K562 treated with DMSO at 1 percent for 48 hours (cell line): ENCODE measurements around the gene CAMSAP2. TPM values are rescaled to one million over a fixed set of nuclear protein-coding genes. Genes with fewer than 3 reads are reported as not detected.

ENCODE experiments used
- total RNA-seq: library from RNA; unstranded; fragments of 300-600 nt; gene quantifications from 2 replicates; pipeline ENCODE4 v1.2.3, GENCODE V29; 2022; ENCODE audit warnings: low replicate concordance; ENCODE audit errors: extremely low read depth

CAMSAP2 gene
- not detected in 2 replicates for total RNA-seq

DNA sequence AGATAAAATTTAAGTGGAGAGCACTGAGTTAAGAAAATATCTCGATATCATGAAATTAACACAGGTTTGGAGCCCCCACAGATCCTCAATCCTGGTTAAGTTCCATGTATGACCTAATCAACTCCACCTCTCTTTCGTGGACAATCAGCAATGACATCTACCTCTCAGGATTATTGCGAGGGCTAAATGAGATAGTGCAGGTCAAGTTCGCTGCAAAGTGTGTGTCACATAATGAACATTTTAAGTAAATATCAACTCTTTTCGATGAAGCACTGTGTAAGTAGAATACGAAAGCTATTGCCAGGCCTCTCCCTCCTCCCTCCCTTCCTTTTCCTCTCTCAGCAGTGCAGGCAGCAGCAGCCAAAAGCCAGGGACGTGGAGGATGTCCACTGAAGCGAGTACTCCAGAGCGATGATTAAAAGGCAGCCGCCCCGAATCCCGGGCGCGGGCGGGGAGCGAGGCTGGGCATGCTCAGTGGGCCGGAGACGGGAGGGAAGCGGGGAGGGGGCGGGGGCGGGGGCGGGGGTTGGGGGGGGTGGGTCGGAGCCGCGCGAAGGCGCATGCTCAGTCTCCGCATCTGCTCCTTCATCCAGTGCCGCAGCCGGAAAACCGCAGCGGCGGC, at the start of gene CAMSAP2:
TSS of gene CAMSAP2 (plus strand) at position 567 of the 622 bp plus-strand sequence. CDS start 935 bp downstream, outside the sequence.

GRCh38 chr1:200872446-200873115, 133.9 kb downstream of the CAMSAP2 start, which contains the start of gene GPR25:
Gene GPR25 (plus strand): TSS chr1:200872981. CDS start chr1:200873038, 57 bp downstream.

DNA sequence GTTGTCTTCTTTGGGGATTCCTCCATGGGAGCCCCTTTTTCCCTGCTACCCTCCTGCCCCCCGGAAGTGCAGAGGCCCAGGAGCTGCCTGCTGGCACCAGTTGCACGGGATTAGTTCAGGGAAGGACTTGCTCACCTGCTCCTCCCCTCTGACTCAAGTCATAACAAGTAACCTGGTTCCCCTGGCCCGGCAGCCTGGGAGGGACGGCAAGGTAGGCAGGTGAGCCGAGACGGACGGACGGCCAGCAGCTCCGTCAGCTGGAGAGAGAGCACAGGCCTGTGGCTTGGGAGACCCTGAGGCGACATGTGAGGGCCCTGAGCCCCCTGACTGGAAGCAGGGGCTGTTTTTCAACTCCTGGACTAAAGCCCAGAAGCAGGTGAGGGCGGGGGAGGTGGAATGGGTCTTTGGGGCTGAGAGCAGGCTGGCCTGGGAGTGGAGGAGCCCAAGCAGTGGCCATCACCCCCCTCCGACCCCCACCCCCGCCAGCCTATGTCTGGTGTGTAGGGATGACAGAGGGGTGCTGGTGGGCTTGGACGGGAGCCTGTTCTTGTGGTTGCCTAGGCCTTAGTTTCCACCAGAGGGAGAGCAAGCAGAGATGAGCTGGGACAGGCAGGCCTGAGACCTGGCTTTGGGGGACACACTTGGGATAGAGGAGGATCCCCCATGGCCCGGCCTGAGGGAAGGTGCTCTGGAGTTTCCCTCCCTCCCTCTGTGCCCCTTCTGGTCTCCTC, 156.2 kb downstream of the CAMSAP2 start, which contains the start of gene INAVA:
TSS of gene INAVA (plus strand) at position 189 of the 731 bp plus-strand sequence. CDS start 3,501 bp downstream, outside the sequence.

Other genes starting within 250 kb of the CAMSAP2 start
- gene KIF14, start 118.1 kb upstream of the CAMSAP2 start, total RNA-seq = not detected in 2 replicates
- gene DDX59, start 69.0 kb upstream of the CAMSAP2 start, total RNA-seq = not detected in 2 replicates
- gene GPR25, start 134.1 kb downstream of the CAMSAP2 start, total RNA-seq = not detected in 2 replicates
- gene INAVA, start 156.0 kb downstream of the CAMSAP2 start, total RNA-seq = not detected in 2 replicates